ENCODE measurements around the gene MBLAC1. TPM values are rescaled to one million over a fixed set of nuclear protein-coding genes. Genes with fewer than 3 reads are reported as not detected.

The MBLAC1 gene
- total RNA-seq, 4 donors from 2014 or later = 3.0 to 12.5 (median 6.1) TPM

DNA sequence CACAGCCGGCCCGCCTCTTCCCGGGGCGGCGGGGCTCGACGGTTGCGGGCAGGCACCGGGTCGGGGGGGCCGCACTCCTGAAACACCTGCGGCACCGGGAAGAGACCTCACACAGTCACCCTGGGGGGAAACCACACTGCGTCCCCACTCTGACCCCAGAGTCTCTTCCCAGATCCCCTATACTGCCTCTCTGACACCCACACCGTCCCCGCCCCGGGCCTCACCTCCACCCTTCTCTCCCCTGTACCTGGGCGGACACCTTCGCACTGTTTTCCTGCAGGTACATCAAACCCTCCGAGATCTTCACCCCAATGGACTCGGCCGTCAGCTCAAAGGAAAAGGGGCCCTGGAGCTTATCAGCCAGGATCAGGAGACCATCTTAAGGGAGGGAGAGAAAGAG lies 45.1 kb downstream of the MBLAC1 start:
- Histone ChIP-seq H3K36me3 (no peaks in the 10 kb centered on the region), H3K4me1 (peaks cover 5 to 26% of the 10 kb centered on the region in 2 donors), H3K27me3 (peaks cover 5% of the 10 kb centered on the region), H3K9me3 (no peaks in the 10 kb centered on the region), H3K4me3 (replicated peaks in 1 of 3) (peak overlapping the region in 1 of 3 donors; percentile 33), H3K27ac (no peak overlapping the region)
- WGBS, 2 donors = 36 to 46% methylated on average over 6 to 20 of the region's 22 CpGs
- intact Hi-C loops (cut with DNase I) = no loop called here
- DNase-seq = no peak
- TF ChIP-seq POLR2A (IDR thresholded peaks at IDR 0.05) = no peak
- TF ChIP-seq, protein P1, sequence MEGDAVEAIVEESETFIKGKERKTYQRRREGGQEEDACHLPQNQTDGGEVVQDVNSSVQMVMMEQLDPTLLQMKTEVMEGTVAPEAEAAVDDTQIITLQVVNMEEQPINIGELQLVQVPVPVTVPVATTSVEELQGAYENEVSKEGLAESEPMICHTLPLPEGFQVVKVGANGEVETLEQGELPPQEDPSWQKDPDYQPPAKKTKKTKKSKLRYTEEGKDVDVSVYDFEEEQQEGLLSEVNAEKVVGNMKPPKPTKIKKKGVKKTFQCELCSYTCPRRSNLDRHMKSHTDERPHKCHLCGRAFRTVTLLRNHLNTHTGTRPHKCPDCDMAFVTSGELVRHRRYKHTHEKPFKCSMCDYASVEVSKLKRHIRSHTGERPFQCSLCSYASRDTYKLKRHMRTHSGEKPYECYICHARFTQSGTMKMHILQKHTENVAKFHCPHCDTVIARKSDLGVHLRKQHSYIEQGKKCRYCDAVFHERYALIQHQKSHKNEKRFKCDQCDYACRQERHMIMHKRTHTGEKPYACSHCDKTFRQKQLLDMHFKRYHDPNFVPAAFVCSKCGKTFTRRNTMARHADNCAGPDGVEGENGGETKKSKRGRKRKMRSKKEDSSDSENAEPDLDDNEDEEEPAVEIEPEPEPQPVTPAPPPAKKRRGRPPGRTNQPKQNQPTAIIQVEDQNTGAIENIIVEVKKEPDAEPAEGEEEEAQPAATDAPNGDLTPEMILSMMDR (IDR thresholded peaks at IDR 0.05) = no peak

DNA sequence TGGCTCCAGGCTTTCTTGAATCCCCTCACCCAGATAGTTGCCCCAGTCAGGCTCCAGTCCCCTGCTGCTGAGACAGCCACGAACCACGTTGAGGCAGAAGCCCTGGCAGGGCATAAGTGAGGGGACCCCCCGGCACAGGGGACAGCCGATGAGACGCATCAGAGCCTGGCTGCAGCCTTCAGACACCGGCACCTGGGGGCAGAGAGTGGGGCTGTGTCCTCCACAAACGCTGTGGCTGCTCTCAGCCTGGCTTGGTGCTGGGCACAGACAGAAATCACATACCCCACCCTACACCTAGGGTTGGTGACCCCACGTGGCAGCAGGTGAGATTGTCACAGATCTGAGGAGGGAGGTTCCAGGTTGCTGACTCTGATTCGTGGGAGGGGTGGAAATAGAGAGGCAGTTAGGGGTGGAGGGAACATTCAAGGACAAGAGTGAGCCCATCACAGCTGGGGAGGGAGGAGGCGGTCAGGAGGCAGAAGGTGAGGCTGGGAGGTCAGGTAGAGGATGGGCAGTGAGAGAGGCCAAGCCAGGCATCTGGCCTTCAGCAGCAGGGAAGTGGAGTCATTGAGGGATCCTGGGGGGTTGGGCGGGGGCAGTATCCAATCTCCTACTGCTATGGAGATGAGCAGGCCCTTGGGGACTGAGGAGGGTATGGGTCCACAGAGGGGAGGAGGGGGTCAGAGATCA lies 47.2 kb downstream of the MBLAC1 start:
- no peaks in the 10 kb centered on the region for H3K36me3 ChIP-seq
- H3K27me3 ChIP-seq = peaks cover 5% of the 10 kb centered on the region
- TF ChIP-seq POLR2A (IDR thresholded peaks at IDR 0.05) = no peak
- TF ChIP-seq, protein P1 (IDR thresholded peaks at IDR 0.05) = no peak
- 83 to 85% methylated on average over 5 to 11 of the region's 11 CpGs for WGBS, 2 donors
- H3K4me3 ChIP-seq (replicated peaks in 1 of 3) = no peak overlapping the region
- no peaks in the 10 kb centered on the region for H3K9me3 ChIP-seq
- no peak overlapping the region for H3K27ac ChIP-seq
- no peak for DNase-seq
- H3K4me1 ChIP-seq = peaks cover 9 to 19% of the 10 kb centered on the region in 2 donors
- intact Hi-C loops (cut with DNase I) = no loop called here

DNA sequence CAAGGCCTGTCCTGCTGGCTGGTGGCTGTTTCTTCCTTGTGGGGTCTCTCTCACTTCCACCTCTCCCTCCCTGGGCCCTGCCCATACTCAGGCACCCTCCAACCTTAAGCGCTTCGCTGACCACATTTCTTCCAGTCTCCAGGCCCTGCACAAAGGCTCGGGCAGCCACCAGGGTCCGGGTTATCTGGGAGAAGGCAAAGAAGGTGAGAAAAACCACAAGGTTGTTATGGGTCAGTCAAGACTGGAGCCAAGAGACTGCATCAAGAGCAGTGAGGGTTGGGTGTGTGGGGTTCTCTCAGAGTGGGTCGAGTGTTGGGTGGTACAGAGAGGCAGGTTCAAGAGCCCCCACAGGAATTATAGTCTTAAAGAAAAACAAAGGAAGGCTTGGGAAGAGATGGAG lies 47.8 kb downstream of the MBLAC1 start:
- 88 to 96% methylated on average over 5 of the region's 5 CpGs for WGBS, 2 donors
- H3K36me3 ChIP-seq = no peaks in the 10 kb centered on the region
- H3K9me3 ChIP-seq = no peaks in the 10 kb centered on the region
- intact Hi-C loops (cut with DNase I) = no loop called here
- no peak for DNase-seq
- H3K27me3 ChIP-seq = peaks cover 5% of the 10 kb centered on the region
- TF ChIP-seq, protein P1 (IDR thresholded peaks at IDR 0.05) = no peak
- TF ChIP-seq POLR2A (IDR thresholded peaks at IDR 0.05) = no peak
- peaks cover 9 to 19% of the 10 kb centered on the region in 2 donors for H3K4me1 ChIP-seq
- H3K4me3 ChIP-seq (replicated peaks in 1 of 3) = no peak overlapping the region
- no peak overlapping the region for H3K27ac ChIP-seq

DNA sequence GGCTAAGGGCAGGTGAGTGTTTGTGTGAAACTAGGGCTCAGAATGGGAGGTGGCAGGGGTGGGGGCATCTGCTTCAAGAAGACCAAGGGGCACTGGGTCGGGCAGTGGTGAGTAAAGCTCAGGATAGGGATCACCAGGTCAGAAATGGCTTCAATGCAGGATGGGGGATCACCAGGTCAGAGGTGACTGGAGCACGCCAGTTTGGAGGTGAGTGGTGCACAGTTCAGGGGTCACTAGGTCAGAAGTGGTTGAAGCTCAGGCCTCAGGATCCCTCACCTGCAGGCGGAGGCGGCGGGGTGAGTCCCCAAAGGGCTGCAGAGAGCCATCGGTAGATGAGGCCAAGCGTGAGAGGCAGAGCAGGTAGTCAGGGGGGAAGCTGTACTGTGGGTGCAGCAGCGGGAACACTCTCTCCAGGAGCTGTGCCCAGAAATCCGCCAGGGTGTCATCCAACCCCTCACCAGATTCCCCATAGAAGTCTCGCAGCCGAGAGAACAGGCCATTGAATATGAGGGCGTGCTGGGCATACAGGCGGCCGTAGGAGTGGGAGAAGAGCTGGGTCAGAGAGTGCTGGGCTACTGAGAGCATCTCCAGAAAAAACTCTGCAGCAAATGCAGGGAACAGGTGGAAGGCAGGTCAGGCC lies 48.6 kb downstream of the MBLAC1 start:
- 92 to 96% methylated on average over 12 to 14 of the region's 14 CpGs for WGBS, 2 donors
- TF ChIP-seq, protein P1 (IDR thresholded peaks at IDR 0.05) = no peak
- TF ChIP-seq POLR2A (IDR thresholded peaks at IDR 0.05) = no peak
- intact Hi-C loops (cut with DNase I) = no loop called here
- Histone ChIP-seq H3K27me3 (peaks cover 5% of the 10 kb centered on the region), H3K4me1 (peaks cover 9 to 19% of the 10 kb centered on the region in 2 donors), H3K27ac (no peak overlapping the region), H3K4me3 (replicated peaks in 1 of 3) (no peak overlapping the region), H3K9me3 (no peaks in the 10 kb centered on the region), H3K36me3 (no peaks in the 10 kb centered on the region)
- DNase-seq = no peak
